ENCODE results near the gene AGRN. TPM values are rescaled to one million over a fixed set of nuclear protein-coding genes. Genes with fewer than 3 reads are reported as not detected.

AGRN gene
- total RNA-seq, 4 donors from 2014 or later, result 8.2 to 86.9 (median 26.2) TPM

GRCh38 chr1:1089731-1090423 is 70.0 kb downstream of the AGRN start:
- H3K4me1 ChIP-seq, result no peaks in the 10 kb centered on the region
- no peak overlapping the region for H3K4me3 ChIP-seq
- intact Hi-C loops (cut with DNase I; ENCODE audit: low total_unique reads), result no loop called here
- no peaks in the 10 kb centered on the region for H3K27me3 ChIP-seq
- TF ChIP-seq, protein P1, sequence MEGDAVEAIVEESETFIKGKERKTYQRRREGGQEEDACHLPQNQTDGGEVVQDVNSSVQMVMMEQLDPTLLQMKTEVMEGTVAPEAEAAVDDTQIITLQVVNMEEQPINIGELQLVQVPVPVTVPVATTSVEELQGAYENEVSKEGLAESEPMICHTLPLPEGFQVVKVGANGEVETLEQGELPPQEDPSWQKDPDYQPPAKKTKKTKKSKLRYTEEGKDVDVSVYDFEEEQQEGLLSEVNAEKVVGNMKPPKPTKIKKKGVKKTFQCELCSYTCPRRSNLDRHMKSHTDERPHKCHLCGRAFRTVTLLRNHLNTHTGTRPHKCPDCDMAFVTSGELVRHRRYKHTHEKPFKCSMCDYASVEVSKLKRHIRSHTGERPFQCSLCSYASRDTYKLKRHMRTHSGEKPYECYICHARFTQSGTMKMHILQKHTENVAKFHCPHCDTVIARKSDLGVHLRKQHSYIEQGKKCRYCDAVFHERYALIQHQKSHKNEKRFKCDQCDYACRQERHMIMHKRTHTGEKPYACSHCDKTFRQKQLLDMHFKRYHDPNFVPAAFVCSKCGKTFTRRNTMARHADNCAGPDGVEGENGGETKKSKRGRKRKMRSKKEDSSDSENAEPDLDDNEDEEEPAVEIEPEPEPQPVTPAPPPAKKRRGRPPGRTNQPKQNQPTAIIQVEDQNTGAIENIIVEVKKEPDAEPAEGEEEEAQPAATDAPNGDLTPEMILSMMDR (IDR thresholded peaks at IDR 0.05), result no peak
- TF ChIP-seq POLR2A (IDR thresholded peaks at IDR 0.05), result no peak
- no peaks in the 10 kb centered on the region for H3K36me3 ChIP-seq
- H3K9me3 ChIP-seq, result no peaks in the 10 kb centered on the region
- DNase-seq, result no peak
- no peak overlapping the region for H3K27ac ChIP-seq

GRCh38 chr1:1090424-1091343 is 70.8 kb downstream of the AGRN start:
- no peaks in the 10 kb centered on the region for H3K36me3 ChIP-seq
- H3K27me3 ChIP-seq, result no peaks in the 10 kb centered on the region
- intact Hi-C loops (cut with DNase I; ENCODE audit: low total_unique reads), result no loop called here
- no peak overlapping the region for H3K4me3 ChIP-seq
- TF ChIP-seq POLR2A (IDR thresholded peaks at IDR 0.05), result no peak
- TF ChIP-seq, protein P1 (IDR thresholded peaks at IDR 0.05), result no peak
- H3K4me1 ChIP-seq, result no peaks in the 10 kb centered on the region
- no peaks in the 10 kb centered on the region for H3K9me3 ChIP-seq
- no peak overlapping the region for H3K27ac ChIP-seq
- DNase-seq, result no peak

- H3K4me1 ChIP-seq, result no peaks in the 10 kb centered on the region
- H3K4me3 ChIP-seq, result no peak overlapping the region
- intact Hi-C loops (cut with DNase I; ENCODE audit: low total_unique reads), result no loop called here
- DNase-seq, result no peak
- H3K36me3 ChIP-seq, result no peaks in the 10 kb centered on the region
- no peaks in the 10 kb centered on the region for H3K9me3 ChIP-seq
- no peaks in the 10 kb centered on the region for H3K27me3 ChIP-seq
- H3K27ac ChIP-seq, result no peak overlapping the region
- TF ChIP-seq, protein P1 (IDR thresholded peaks at IDR 0.05), result no peak
- no peak for TF ChIP-seq POLR2A (IDR thresholded peaks at IDR 0.05)
Measured at GRCh38 chr1:1091344-1092148, 71.6 kb downstream of the AGRN start.

DNA sequence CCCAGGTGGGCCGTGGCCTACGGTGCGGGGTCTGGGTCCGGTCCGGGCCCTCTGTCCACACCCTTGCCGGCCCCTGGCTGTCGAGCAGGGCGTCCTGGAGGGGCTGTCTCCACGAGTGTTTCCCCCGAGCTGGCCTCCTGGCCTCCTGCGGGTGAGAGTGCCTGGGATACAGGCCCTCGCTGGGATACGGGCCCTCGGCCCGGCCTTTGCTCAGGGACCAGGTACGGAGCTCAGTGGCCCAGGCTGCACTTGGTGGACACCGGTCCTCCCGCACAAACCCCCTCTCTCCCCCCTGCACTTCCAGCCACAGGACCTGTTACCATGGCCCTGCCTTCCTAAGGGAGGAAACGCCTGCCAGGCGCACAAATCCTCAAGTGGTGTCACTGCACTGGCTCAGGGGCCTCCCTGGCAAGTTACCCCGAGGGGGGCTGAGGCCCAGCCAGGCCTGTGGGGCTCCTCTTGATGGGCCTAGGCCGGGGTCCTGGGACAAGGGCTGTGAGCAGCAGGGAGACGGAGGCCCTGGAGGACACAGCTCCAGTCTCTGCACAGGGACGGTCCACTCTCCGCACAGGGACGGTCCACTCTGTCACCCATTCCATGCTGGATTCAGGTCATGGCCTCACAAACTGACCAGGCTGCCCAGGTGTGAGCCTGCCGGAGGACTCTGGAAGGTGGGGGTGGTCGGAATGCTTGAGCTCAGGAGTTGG is 72.4 kb downstream of the AGRN start:
- Histone ChIP-seq H3K4me1 (no peaks in the 10 kb centered on the region), H3K9me3 (no peaks in the 10 kb centered on the region), H3K36me3 (no peaks in the 10 kb centered on the region), H3K4me3 (no peak overlapping the region), H3K27me3 (no peaks in the 10 kb centered on the region), H3K27ac (no peak overlapping the region)
- DNase-seq, result no peak
- no peak for TF ChIP-seq POLR2A (IDR thresholded peaks at IDR 0.05)
- TF ChIP-seq, protein P1 (IDR thresholded peaks at IDR 0.05), result no peak
- intact Hi-C loops (cut with DNase I; ENCODE audit: low total_unique reads), result no loop called here
